Neutrophil (primary cell): Measurements from ENCODE around the gene RAB3GAP2.
"Not testable (repeated sequence)": the region's sequence is repeated elsewhere in the genome, so short reads cannot be mapped to it uniquely, and the experiment has no call there.

Source experiments
- H3K27ac ChIP-seq: fragments of 200-600 bp; sonication (generic); 2 replicates; pipeline ENCODE4 v1.5.1; 2016; ENCODE audit warnings: mild to moderate bottlenecking, moderate library complexity
- H3K27me3 ChIP-seq: fragments of 200-600 bp; sonication (generic); 2 replicates; pipeline ENCODE4 v1.6.0; 2016; ENCODE audit warnings: mild to moderate bottlenecking
- H3K36me3 ChIP-seq: fragments of 200-600 bp; sonication (generic); 2 replicates; pipeline ENCODE4 v1.5.1; 2017
- H3K4me1 ChIP-seq, 2 experiments: fragments of 200-600 bp in 1 of 2; sonication (generic) in 1 of 2; 1 replicate in 1 of 2; 2 replicates in 1 of 2; pipeline versions ENCODE4 v1.5.1 to v1.6.1; 2013 to 2016; ENCODE audit warnings: low read depth in 1 of 2, low read length in 1 of 2, mild to moderate bottlenecking in 1 of 2, moderate library complexity in 1 of 2; ENCODE audit not compliant: control insufficient read depth in 1 of 2, insufficient read depth in 1 of 2
- H3K4me3 ChIP-seq, 2 experiments: fragments of 200-600 bp in 1 of 2; sonication (generic) in 1 of 2; 1 replicate in 1 of 2; 2 replicates in 1 of 2; pipeline ENCODE4 v1.5.1; 2013 to 2016; ENCODE audit warnings: low read depth in 1 of 2, low read length in 1 of 2, mild to moderate bottlenecking in 1 of 2, moderate library complexity in 1 of 2
- H3K9me3 ChIP-seq: fragments of 200-600 bp; sonication (generic); 2 replicates; pipeline ENCODE4 v1.5.1; 2016
- CTCF ChIP-seq: fragments of 200-600 bp; sonication (generic); IDR thresholded peaks from 2 replicates; pipeline ENCODE4 v1.5.1; 2016; ENCODE audit warnings: antibody characterized with exemption

RAB3GAP2 gene

GRCh38 chr1:220274251-220274855, 2.1 kb upstream of the RAB3GAP2 start:
- H3K4me1 ChIP-seq = peaks cover 37 to 38% of the 10 kb centered on the region in 2 experiments
- H3K4me3 ChIP-seq = no peak overlapping the region
- no peaks in the 10 kb centered on the region for H3K27me3 ChIP-seq

GRCh38 chr1:220272841-220273090, 513 bp upstream of the RAB3GAP2 start:
- Histone ChIP-seq H3K4me3 (peak overlapping the region; percentile 81 to 91), H3K9me3 (no peaks in the 10 kb centered on the region), H3K4me1 (peaks cover 37 to 38% of the 10 kb centered on the region in 2 experiments)

More at GRCh38 chr1:220274251-220274855, 2.1 kb upstream of the RAB3GAP2 start:
- no peak for TF ChIP-seq CTCF
- Histone ChIP-seq H3K36me3 (no peaks in the 10 kb centered on the region), H3K9me3 (no peaks in the 10 kb centered on the region), H3K27ac (no peak overlapping the region)

GRCh38 chr1:220271706-220272046, 577 bp downstream of the RAB3GAP2 start:
- peak overlapping the region; percentile 81 to 91 for H3K4me3 ChIP-seq
- no peak for TF ChIP-seq CTCF
- peaks cover 37 to 38% of the 10 kb centered on the region in 2 experiments for H3K4me1 ChIP-seq
- H3K27ac ChIP-seq = peak overlapping the region; percentile 84
- H3K9me3 ChIP-seq = no peaks in the 10 kb centered on the region
- no peaks in the 10 kb centered on the region for H3K27me3 ChIP-seq
- peaks cover 16% of the 10 kb centered on the region for H3K36me3 ChIP-seq

More at GRCh38 chr1:220272841-220273090, 513 bp upstream of the RAB3GAP2 start:
- Histone ChIP-seq H3K27me3 (no peaks in the 10 kb centered on the region), H3K27ac (peak overlapping the region; percentile 84), H3K36me3 (peaks cover 5% of the 10 kb centered on the region)
- TF ChIP-seq CTCF = no peak

- H3K4me1 ChIP-seq = peaks cover 30% of the 10 kb centered on the region in 2 experiments
- no peak overlapping the region for H3K4me3 ChIP-seq
- H3K27me3 ChIP-seq = no peaks in the 10 kb centered on the region
- no peaks in the 10 kb centered on the region for H3K9me3 ChIP-seq
- H3K27ac ChIP-seq = no peak overlapping the region
- H3K36me3 ChIP-seq = peaks cover 20% of the 10 kb centered on the region
- TF ChIP-seq CTCF = no peak
Observed at GRCh38 chr1:220269036-220269435, 3.2 kb downstream of the RAB3GAP2 start.

GRCh38 chr1:220267630-220268029, 4.6 kb downstream of the RAB3GAP2 start:
- Histone ChIP-seq H3K27me3 (no peaks in the 10 kb centered on the region), H3K36me3 (peaks cover 20% of the 10 kb centered on the region), H3K9me3 (no peaks in the 10 kb centered on the region), H3K4me1 (peaks cover 22 to 25% of the 10 kb centered on the region in 2 experiments), H3K4me3 (no peak overlapping the region), H3K27ac (no peak overlapping the region)
- TF ChIP-seq CTCF = no peak

GRCh38 chr1:220260228-220260627, 12.0 kb downstream of the RAB3GAP2 start:
- H3K4me3 ChIP-seq, H3K9me3 ChIP-seq, H3K27ac ChIP-seq, H3K36me3 ChIP-seq, H3K27me3 ChIP-seq, H3K4me1 ChIP-seq: not testable (repeated sequence)

- H3K36me3 ChIP-seq, H3K4me3 ChIP-seq, H3K27ac ChIP-seq, H3K4me1 ChIP-seq, H3K27me3 ChIP-seq, H3K9me3 ChIP-seq: not testable (repeated sequence)
Observed at GRCh38 chr1:220259756-220260155, 12.5 kb downstream of the RAB3GAP2 start.

GRCh38 chr1:220256194-220256593, 16.1 kb downstream of the RAB3GAP2 start:
- not testable (repeated sequence) for H3K4me3 ChIP-seq, H3K4me1 ChIP-seq, H3K9me3 ChIP-seq, H3K27me3 ChIP-seq, H3K27ac ChIP-seq
- H3K36me3 ChIP-seq = peaks cover 18% of the 10 kb centered on the region
